H1 (cell line): ENCODE measurements around the gene RHOG. TPM values are rescaled to one million over a fixed set of nuclear protein-coding genes. Genes with fewer than 3 reads are reported as not detected.

Experiments
- BCL11A ChIP-seq, 2 experiments: IDR thresholded peaks; one replicate each; pipeline ENCODE4 v1.6.1; 2011; ENCODE audit warnings: low read depth in 2 of 2, low read length in 2 of 2, mild to moderate bottlenecking in 2 of 2
- CREB1 ChIP-seq: IDR thresholded peaks from 2 replicates; pipeline ENCODE4 v1.6.1; 2012; ENCODE audit warnings: inconsistent platforms
- EGR1 ChIP-seq: IDR thresholded peaks from 2 replicates; pipeline ENCODE4 v1.6.1; 2011; ENCODE audit warnings: low read depth, low read length, borderline replicate concordance
- FOSL1 ChIP-seq: IDR thresholded peaks from 2 replicates; pipeline ENCODE4 v1.6.1; 2011; ENCODE audit warnings: mild to moderate bottlenecking, low read depth, low read length, moderate library complexity; ENCODE audit not compliant: insufficient read depth
- PHF8 ChIP-seq: fragments of 200-600 bp; sonication (generic); conservative IDR thresholded peaks from 2 replicates; pipeline ENCODE4 v1.7.1; 2012; ENCODE audit warnings: low read depth, mild to moderate bottlenecking, inconsistent platforms, low read length, moderate library complexity
- POU5F1 ChIP-seq: IDR thresholded peaks from 2 replicates; pipeline ENCODE4 v1.6.1; 2011; ENCODE audit warnings: low read depth, mild to moderate bottlenecking, low read length, moderate library complexity
- RNF2 ChIP-seq: fragments of 200-900, 300-1000 bp; sonication (generic); IDR thresholded peaks from 2 replicates; pipeline ENCODE4 v1.7.1; 2016; ENCODE audit warnings: borderline replicate concordance, low read depth, mild to moderate bottlenecking, antibody characterized with exemption, low read length; ENCODE audit not compliant: poor library complexity, severe bottlenecking; ENCODE audit errors: missing control alignments
- polyA plus RNA-seq, 7 experiments: library from polyadenylated mRNA; depleted of rRNA in 3 of 7; stranded (reverse) in 5 of 7; unstranded in 2 of 7; fragments of >200 nt in 5 of 7; fragments of 200-250 nt in 2 of 7; gene quantifications; 1 replicate in 5 of 7; 2 replicates in 1 of 7; 4 replicates in 1 of 7; pipeline versions ENCODE4 v1.2.1 to v1.2.3, GENCODE V29; 2011 to 2013; ENCODE audit warnings: missing spikeins in 2 of 7, mixed read lengths in 2 of 7
- total RNA-seq: library from RNA; stranded (reverse); fragmentation: NEBNext Ultra II Directional; extraction: Animal tissue kit (Norgen Biotek cat#: 25700); gene quantifications from 2 replicates; pipeline ENCODE4 v1.2.1, GENCODE V29; 2021
- TF ChIP-seq, protein P1 (sequence below): IDR thresholded peaks from 2 replicates; pipeline ENCODE4 v1.6.1; 2012; ENCODE audit warnings: inconsistent platforms

RHOG gene
- total and polyA plus RNA-seq, 2 of the 8 experiments (the other 6 are each of a cell fraction or from before 2014, with no cell fraction given): 28.3 to 69.6 TPM

DNA sequence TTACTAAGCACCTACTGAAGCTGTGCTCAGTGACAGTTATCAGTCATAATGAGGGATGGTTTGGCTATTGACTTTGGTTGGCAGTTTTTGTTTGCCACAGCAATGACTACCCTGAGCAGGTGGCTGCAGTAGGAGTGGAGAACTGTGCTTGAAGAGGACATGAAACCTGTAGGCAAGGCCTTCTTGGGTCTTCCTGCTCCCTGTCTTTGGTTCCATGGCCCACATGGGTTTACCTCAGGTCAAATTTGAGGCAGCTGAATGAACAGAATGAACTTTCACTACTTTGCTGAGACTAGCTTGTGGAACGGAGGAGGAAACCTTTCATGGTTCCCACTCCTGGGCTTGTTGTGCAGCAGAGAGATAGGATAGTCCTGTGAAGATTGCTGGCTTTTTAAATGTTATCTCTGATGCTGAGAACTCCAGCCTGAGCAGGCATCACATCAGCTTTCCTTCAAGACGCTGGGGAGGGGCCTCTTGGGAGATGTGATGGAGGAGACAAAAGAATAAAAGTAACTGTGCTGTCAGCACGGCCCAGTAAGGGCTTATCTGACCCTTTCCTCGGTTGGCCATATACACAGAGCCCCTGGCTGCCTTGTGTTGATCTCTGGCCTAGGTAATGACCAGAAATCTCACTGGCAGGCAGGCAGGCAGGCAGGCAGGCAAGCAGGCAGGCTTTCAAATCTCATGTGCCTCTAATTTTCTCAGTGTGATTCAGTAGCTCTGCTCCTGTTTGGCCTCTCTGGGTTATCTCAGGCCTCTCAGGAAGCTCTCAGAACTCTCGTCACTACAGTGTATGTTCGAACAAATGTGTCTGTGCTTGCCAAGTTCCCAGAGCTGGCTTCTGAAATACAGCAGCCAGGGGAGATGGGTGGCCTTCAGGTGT lies 26.7 kb upstream of the RHOG start (continued):
- no peak for TF ChIP-seq EGR1
- no peak for TF ChIP-seq BCL11A (IDR thresholded peaks at IDR 0.05; ENCODE audit: low read depth in 2 of 2, low read length in 2 of 2)
- no peak for TF ChIP-seq POU5F1
- no peak for TF ChIP-seq CREB1
- TF ChIP-seq FOSL1: no peak
- TF ChIP-seq RNF2: no peak
- no peak for TF ChIP-seq PHF8
- TF ChIP-seq, protein P1, sequence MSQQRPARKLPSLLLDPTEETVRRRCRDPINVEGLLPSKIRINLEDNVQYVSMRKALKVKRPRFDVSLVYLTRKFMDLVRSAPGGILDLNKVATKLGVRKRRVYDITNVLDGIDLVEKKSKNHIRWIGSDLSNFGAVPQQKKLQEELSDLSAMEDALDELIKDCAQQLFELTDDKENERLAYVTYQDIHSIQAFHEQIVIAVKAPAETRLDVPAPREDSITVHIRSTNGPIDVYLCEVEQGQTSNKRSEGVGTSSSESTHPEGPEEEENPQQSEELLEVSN: no peak
